GM23338 (cell line): ENCODE results near the gene AKAP8L. TPM values are rescaled to one million over a fixed set of nuclear protein-coding genes. Genes with fewer than 3 reads are reported as not detected.

Experiments used
- ATAC-seq: fragments of 200-7000 bp; cut with Tn5 transposase; 3 replicates; pipeline ENCODE4 v1.9.1; 2020
- DNase-seq: peaks from one replicate; pipeline ENCODE4 v3.0.0-alpha.2; 2015; ENCODE audit warnings: low spot score
- H2AFZ ChIP-seq: fragments of 200-600 bp; sonication (generic); 2 replicates; pipeline ENCODE4 v1.8.0; 2016; ENCODE audit warnings: antibody characterized with exemption, mild to moderate bottlenecking, moderate library complexity
- H3F3A ChIP-seq: fragments of 200-600 bp; sonication (generic); replicated peaks from 2 replicates; pipeline ENCODE4 v1.8.0; 2017; ENCODE audit warnings: antibody characterized with exemption, mixed run types, low read depth
- H3K27ac ChIP-seq: fragments of 200-600 bp; sonication (generic); 2 replicates; pipeline ENCODE4 v1.6.1; 2016; ENCODE audit warnings: low read depth
- H3K27me3 ChIP-seq: fragments of 200-600 bp; sonication (generic); 2 replicates; pipeline ENCODE4 v1.8.0; 2016; ENCODE audit warnings: mild to moderate bottlenecking, mixed run types, moderate library complexity; ENCODE audit not compliant: insufficient read depth
- H3K36me3 ChIP-seq: fragments of 200-600 bp; sonication (generic); 2 replicates; pipeline ENCODE4 v1.8.0; 2016; ENCODE audit warnings: mild to moderate bottlenecking; ENCODE audit not compliant: insufficient read depth
- H3K4me1 ChIP-seq: fragments of 200-600 bp; sonication (generic); 2 replicates; pipeline ENCODE4 v1.8.0; 2016; ENCODE audit warnings: mild to moderate bottlenecking, moderate library complexity; ENCODE audit not compliant: insufficient read depth
- H3K4me2 ChIP-seq: fragments of 200-600 bp; sonication (generic); 2 replicates; pipeline ENCODE4 v1.7.1; 2017; ENCODE audit warnings: mixed run types
- H3K4me3 ChIP-seq: fragments of 200-600 bp; sonication (generic); 2 replicates; pipeline ENCODE4 v1.6.1; 2016; ENCODE audit warnings: mixed run types
- H3K79me2 ChIP-seq: fragments of 200-600 bp; sonication (generic); replicated peaks from 2 replicates; pipeline ENCODE4 v1.8.0; 2017; ENCODE audit warnings: mild to moderate bottlenecking; ENCODE audit not compliant: insufficient read depth
- H3K9me2 ChIP-seq: fragments of 200-600 bp; sonication (generic); 2 replicates; pipeline ENCODE4 v1.8.0; 2017; ENCODE audit not compliant: insufficient read depth
- H4K20me1 ChIP-seq: fragments of 200-600 bp; sonication (generic); replicated peaks from 2 replicates; pipeline ENCODE4 v1.8.0; 2017; ENCODE audit warnings: mild to moderate bottlenecking; ENCODE audit not compliant: insufficient read depth
- H3K27ac Mint-ChIP-seq: 2 replicates; pipeline ENCODE4 v1.8.0; 2020; ENCODE audit warnings: inconsistent platforms, mild to moderate bottlenecking, moderate library complexity, mixed read lengths
- H3K27me3 Mint-ChIP-seq: 3 replicates; pipeline ENCODE4 v1.8.0; 2022; ENCODE audit warnings: low read depth, mild to moderate bottlenecking, moderate library complexity, mixed read lengths, inconsistent platforms; ENCODE audit not compliant: insufficient read depth, poor library complexity
- H3K36me3 Mint-ChIP-seq: 3 replicates; pipeline ENCODE4 v1.8.0; 2021; ENCODE audit warnings: low read depth, mild to moderate bottlenecking, inconsistent platforms, moderate library complexity, mixed read lengths
- H3K4me1 Mint-ChIP-seq: 3 replicates; pipeline ENCODE4 v1.8.0; 2020; ENCODE audit warnings: mild to moderate bottlenecking, inconsistent platforms, mixed read lengths
- H3K4me3 Mint-ChIP-seq: 3 replicates; pipeline ENCODE4 v1.8.0; 2021; ENCODE audit warnings: moderate library complexity, mild to moderate bottlenecking, inconsistent platforms, mixed read lengths
- H3K9me3 Mint-ChIP-seq: 3 replicates; pipeline ENCODE4 v1.8.0; 2020; ENCODE audit warnings: moderate library complexity, mild to moderate bottlenecking, inconsistent platforms, mixed read lengths
- CREB1 ChIP-seq: fragments of 250-450 bp; sonication (Bioruptor Pico); IDR thresholded peaks from 2 replicates; pipeline ENCODE4 v1.5.0; 2020; ENCODE audit warnings: low read depth, mild to moderate bottlenecking, moderate library complexity
- EZH2 ChIP-seq: fragments of 200-600 bp; sonication (generic); IDR thresholded peaks from one replicate; pipeline ENCODE4 v1.8.0; 2017; ENCODE audit warnings: antibody characterized with exemption, mild to moderate bottlenecking, low read depth; ENCODE audit not compliant: unreplicated experiment
- EZH2phosphoT487 ChIP-seq: fragments of 200-600 bp; sonication (generic); IDR thresholded peaks from one replicate; pipeline ENCODE4 v1.8.1; 2018; ENCODE audit warnings: antibody characterized with exemption; ENCODE audit not compliant: unreplicated experiment
- JUNB ChIP-seq: IDR thresholded peaks from one replicate; pipeline ENCODE4 v1.6.1; 2016; ENCODE audit warnings: antibody characterized with exemption; ENCODE audit not compliant: unreplicated experiment
- NANOG ChIP-seq: IDR thresholded peaks from 2 replicates; pipeline ENCODE4 v1.6.1; 2016; ENCODE audit warnings: antibody characterized with exemption, borderline replicate concordance
- POLR2AphosphoS5 ChIP-seq: IDR thresholded peaks from 2 replicates; pipeline ENCODE4 v1.6.1; 2016; ENCODE audit warnings: antibody characterized with exemption, low read depth
- STAT1 ChIP-seq: IDR thresholded peaks from one replicate; pipeline ENCODE4 v1.6.1; 2016; ENCODE audit warnings: antibody characterized with exemption; ENCODE audit not compliant: unreplicated experiment
- ZNF114 ChIP-seq: fragments of 250-450 bp; sonication (Bioruptor Pico); IDR thresholded peaks from 2 replicates; pipeline ENCODE4 v1.5.0; 2020; ENCODE audit warnings: mild to moderate bottlenecking, moderate library complexity
- ZNF331 ChIP-seq: fragments of 250-450 bp; sonication (Bioruptor Pico); IDR thresholded peaks from 2 replicates; pipeline ENCODE4 v1.5.0; 2020; ENCODE audit warnings: low read depth, mild to moderate bottlenecking, moderate library complexity
- polyA plus RNA-seq: library from polyadenylated mRNA; unstranded; fragments of >200 nt; fragmentation: Nextera tagmentation; extraction: Ambion mirVana; gene quantifications from 2 replicates; pipeline ENCODE4 v1.2.1, GENCODE V29; 2016
- total RNA-seq: library from RNA; depleted of rRNA; stranded (reverse); fragments of >200 nt; shearing (Covaris generic); gene quantifications from 2 replicates; pipeline ENCODE4 v1.2.3, GENCODE V29; 2014
- TF ChIP-seq, protein P1 (sequence below), 2 experiments: fragments of 200-600 bp in 1 of 2; sonication (generic) in 1 of 2; conservative IDR thresholded peaks; 2 replicates each; pipeline versions ENCODE4 v1.5.1 to v1.6.1; 2016 to 2017; ENCODE audit warnings: antibody characterized with exemption in 2 of 2, low read depth in 2 of 2, mild to moderate bottlenecking in 2 of 2, moderate library complexity in 1 of 2
- TF ChIP-seq, protein P2 (sequence below): IDR thresholded peaks from 2 replicates; pipeline ENCODE4 v1.6.1; 2016; ENCODE audit warnings: antibody characterized with exemption
- TF ChIP-seq, protein P3 (sequence below): fragments of 250-450 bp; sonication (Bioruptor Pico); IDR thresholded peaks from 2 replicates; pipeline ENCODE4 v1.5.0; 2020; ENCODE audit warnings: mild to moderate bottlenecking, moderate library complexity
- TF ChIP-seq, protein P4 (sequence below): IDR thresholded peaks from one replicate; pipeline ENCODE4 v1.6.1; 2018; ENCODE audit warnings: antibody characterized with exemption; ENCODE audit not compliant: unreplicated experiment

Gene AKAP8L
- total and polyA plus RNA-seq, 2 experiments from 2014 or later = 78.8 to 165 TPM

DNA sequence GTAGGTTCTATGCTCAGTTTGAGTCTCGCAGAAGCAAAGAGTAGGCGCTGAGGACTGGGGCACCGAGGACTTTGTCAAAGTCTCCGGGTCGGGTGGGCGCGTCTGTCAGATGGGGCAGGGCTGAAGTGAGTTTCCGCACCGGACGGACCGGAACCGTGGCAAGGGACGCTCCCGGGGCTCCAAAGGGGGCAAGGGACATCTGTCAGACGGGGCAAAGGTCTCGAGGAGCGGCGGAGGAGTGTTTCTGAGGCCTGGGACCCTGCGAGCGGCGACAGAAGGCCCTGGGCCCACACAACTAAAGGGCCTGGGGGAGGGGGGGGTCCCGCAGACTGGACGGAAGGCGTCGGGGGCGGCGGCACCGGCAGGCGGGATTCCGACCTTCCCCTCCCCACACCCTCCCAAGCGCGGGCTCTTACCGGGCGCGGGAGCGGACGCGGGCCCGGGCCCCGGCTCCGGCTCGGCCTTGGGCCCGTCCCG is 13.3 kb upstream of the AKAP8L start:
- H3K27ac ChIP-seq = no peak overlapping the region
- Mint-ChIP-seq H3K27me3 (peaks cover 12% of the 10 kb centered on the region), H3K4me3 (peak overlapping the region; percentile 97), H3K36me3 (peaks cover 5% of the 10 kb centered on the region; the same call in 2 of the 3 replicates), H3K9me3 (no peaks in the 10 kb centered on the region; the same call in 2 of the 3 replicates), H3K4me1 (peaks cover 21% of the 10 kb centered on the region), H3K27ac (peak overlapping the region; percentile 87)
- DNase-seq (peak; percentile 41), ATAC-seq (peak; percentile 4; the same call in 2 of the 3 replicates)
- peaks cover 4% of the 10 kb centered on the region; the same call in 1 of the 2 replicates for H3F3A ChIP-seq
- peak overlapping the region; percentile 93 for H3K4me2 ChIP-seq
- H3K79me2 ChIP-seq = peaks cover 18% of the 10 kb centered on the region
- no peaks in the 10 kb centered on the region for H3K36me3 ChIP-seq
- H3K27me3 ChIP-seq = no peaks in the 10 kb centered on the region
- H4K20me1 ChIP-seq = peaks cover 16% of the 10 kb centered on the region
- H2AFZ ChIP-seq = no peak overlapping the region
- TF ChIP-seq NANOG (no peak), STAT1 (no peak), CREB1 (CRISPR knock-in tag) (no peak), POLR2AphosphoS5 (no peak), EZH2phosphoT487 (no peak), ZNF114 (CRISPR knock-in tag) (no peak), EZH2 (no peak), ZNF331 (CRISPR knock-in tag) (no peak), JUNB (no peak)
- TF ChIP-seq, protein P1, sequence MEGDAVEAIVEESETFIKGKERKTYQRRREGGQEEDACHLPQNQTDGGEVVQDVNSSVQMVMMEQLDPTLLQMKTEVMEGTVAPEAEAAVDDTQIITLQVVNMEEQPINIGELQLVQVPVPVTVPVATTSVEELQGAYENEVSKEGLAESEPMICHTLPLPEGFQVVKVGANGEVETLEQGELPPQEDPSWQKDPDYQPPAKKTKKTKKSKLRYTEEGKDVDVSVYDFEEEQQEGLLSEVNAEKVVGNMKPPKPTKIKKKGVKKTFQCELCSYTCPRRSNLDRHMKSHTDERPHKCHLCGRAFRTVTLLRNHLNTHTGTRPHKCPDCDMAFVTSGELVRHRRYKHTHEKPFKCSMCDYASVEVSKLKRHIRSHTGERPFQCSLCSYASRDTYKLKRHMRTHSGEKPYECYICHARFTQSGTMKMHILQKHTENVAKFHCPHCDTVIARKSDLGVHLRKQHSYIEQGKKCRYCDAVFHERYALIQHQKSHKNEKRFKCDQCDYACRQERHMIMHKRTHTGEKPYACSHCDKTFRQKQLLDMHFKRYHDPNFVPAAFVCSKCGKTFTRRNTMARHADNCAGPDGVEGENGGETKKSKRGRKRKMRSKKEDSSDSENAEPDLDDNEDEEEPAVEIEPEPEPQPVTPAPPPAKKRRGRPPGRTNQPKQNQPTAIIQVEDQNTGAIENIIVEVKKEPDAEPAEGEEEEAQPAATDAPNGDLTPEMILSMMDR (conservative IDR thresholded peaks at IDR 0.05; ENCODE audit: low read depth in 2 of 2) = no peak
- TF ChIP-seq, protein P2, sequence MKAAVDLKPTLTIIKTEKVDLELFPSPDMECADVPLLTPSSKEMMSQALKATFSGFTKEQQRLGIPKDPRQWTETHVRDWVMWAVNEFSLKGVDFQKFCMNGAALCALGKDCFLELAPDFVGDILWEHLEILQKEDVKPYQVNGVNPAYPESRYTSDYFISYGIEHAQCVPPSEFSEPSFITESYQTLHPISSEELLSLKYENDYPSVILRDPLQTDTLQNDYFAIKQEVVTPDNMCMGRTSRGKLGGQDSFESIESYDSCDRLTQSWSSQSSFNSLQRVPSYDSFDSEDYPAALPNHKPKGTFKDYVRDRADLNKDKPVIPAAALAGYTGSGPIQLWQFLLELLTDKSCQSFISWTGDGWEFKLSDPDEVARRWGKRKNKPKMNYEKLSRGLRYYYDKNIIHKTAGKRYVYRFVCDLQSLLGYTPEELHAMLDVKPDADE = no peak
- TF ChIP-seq, protein P3, sequence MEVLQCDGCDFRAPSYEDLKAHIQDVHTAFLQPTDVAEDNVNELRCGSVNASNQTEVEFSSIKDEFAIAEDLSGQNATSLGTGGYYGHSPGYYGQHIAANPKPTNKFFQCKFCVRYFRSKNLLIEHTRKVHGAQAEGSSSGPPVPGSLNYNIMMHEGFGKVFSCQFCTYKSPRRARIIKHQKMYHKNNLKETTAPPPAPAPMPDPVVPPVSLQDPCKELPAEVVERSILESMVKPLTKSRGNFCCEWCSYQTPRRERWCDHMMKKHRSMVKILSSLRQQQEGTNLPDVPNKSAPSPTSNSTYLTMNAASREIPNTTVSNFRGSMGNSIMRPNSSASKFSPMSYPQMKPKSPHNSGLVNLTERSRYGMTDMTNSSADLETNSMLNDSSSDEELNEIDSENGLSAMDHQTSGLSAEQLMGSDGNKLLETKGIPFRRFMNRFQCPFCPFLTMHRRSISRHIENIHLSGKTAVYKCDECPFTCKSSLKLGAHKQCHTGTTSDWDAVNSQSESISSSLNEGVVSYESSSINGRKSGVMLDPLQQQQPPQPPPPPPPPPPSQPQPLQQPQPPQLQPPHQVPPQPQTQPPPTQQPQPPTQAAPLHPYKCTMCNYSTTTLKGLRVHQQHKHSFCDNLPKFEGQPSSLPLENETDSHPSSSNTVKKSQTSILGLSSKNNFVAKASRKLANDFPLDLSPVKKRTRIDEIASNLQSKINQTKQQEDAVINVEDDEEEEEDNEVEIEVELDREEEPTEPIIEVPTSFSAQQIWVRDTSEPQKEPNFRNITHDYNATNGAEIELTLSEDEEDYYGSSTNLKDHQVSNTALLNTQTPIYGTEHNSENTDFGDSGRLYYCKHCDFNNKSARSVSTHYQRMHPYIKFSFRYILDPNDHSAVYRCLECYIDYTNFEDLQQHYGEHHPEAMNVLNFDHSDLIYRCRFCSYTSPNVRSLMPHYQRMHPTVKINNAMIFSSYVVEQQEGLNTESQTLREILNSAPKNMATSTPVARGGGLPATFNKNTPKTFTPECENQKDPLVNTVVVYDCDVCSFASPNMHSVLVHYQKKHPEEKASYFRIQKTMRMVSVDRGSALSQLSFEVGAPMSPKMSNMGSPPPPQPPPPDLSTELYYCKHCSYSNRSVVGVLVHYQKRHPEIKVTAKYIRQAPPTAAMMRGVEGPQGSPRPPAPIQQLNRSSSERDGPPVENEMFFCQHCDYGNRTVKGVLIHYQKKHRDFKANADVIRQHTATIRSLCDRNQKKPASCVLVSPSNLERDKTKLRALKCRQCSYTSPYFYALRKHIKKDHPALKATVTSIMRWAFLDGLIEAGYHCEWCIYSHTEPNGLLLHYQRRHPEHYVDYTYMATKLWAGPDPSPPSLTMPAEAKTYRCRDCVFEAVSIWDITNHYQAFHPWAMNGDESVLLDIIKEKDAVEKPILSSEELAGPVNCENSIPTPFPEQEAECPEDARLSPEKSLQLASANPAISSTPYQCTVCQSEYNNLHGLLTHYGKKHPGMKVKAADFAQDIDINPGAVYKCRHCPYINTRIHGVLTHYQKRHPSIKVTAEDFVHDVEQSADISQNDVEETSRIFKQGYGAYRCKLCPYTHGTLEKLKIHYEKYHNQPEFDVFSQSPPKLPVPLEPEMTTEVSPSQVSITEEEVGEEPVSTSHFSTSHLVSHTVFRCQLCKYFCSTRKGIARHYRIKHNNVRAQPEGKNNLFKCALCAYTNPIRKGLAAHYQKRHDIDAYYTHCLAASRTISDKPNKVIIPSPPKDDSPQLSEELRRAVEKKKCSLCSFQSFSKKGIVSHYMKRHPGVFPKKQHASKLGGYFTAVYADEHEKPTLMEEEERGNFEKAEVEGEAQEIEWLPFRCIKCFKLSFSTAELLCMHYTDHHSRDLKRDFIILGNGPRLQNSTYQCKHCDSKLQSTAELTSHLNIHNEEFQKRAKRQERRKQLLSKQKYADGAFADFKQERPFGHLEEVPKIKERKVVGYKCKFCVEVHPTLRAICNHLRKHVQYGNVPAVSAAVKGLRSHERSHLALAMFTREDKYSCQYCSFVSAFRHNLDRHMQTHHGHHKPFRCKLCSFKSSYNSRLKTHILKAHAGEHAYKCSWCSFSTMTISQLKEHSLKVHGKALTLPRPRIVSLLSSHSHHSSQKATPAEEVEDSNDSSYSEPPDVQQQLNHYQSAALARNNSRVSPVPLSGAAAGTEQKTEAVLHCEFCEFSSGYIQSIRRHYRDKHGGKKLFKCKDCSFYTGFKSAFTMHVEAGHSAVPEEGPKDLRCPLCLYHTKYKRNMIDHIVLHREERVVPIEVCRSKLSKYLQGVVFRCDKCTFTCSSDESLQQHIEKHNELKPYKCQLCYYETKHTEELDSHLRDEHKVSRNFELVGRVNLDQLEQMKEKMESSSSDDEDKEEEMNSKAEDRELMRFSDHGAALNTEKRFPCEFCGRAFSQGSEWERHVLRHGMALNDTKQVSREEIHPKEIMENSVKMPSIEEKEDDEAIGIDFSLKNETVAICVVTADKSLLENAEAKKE (CRISPR knock-in tag) = no peak
- TF ChIP-seq, protein P4, sequence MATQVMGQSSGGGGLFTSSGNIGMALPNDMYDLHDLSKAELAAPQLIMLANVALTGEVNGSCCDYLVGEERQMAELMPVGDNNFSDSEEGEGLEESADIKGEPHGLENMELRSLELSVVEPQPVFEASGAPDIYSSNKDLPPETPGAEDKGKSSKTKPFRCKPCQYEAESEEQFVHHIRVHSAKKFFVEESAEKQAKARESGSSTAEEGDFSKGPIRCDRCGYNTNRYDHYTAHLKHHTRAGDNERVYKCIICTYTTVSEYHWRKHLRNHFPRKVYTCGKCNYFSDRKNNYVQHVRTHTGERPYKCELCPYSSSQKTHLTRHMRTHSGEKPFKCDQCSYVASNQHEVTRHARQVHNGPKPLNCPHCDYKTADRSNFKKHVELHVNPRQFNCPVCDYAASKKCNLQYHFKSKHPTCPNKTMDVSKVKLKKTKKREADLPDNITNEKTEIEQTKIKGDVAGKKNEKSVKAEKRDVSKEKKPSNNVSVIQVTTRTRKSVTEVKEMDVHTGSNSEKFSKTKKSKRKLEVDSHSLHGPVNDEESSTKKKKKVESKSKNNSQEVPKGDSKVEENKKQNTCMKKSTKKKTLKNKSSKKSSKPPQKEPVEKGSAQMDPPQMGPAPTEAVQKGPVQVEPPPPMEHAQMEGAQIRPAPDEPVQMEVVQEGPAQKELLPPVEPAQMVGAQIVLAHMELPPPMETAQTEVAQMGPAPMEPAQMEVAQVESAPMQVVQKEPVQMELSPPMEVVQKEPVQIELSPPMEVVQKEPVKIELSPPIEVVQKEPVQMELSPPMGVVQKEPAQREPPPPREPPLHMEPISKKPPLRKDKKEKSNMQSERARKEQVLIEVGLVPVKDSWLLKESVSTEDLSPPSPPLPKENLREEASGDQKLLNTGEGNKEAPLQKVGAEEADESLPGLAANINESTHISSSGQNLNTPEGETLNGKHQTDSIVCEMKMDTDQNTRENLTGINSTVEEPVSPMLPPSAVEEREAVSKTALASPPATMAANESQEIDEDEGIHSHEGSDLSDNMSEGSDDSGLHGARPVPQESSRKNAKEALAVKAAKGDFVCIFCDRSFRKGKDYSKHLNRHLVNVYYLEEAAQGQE = no peak
- H3K9me2 ChIP-seq = no peaks in the 10 kb centered on the region
- 0 out of 2 replicates have a peak, but pooled peaks cover 6% of the 10 kb centered on the region for H3K4me1 ChIP-seq
- H3K4me3 ChIP-seq = peak overlapping the region; percentile 88
